HK-2 (cell line): Measurements from ENCODE around the gene KCTD17.

Experiments
- DNase-seq: peaks from one replicate; pipeline ENCODE4 v3.0.0-alpha.2; 2018; ENCODE audit not compliant: unreplicated experiment

The KCTD17 gene, protein sequence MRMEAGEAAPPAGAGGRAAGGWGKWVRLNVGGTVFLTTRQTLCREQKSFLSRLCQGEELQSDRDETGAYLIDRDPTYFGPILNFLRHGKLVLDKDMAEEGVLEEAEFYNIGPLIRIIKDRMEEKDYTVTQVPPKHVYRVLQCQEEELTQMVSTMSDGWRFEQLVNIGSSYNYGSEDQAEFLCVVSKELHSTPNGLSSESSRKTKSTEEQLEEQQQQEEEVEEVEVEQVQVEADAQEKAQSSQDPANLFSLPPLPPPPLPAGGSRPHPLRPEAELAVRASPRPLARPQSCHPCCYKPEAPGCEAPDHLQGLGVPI

DNA sequence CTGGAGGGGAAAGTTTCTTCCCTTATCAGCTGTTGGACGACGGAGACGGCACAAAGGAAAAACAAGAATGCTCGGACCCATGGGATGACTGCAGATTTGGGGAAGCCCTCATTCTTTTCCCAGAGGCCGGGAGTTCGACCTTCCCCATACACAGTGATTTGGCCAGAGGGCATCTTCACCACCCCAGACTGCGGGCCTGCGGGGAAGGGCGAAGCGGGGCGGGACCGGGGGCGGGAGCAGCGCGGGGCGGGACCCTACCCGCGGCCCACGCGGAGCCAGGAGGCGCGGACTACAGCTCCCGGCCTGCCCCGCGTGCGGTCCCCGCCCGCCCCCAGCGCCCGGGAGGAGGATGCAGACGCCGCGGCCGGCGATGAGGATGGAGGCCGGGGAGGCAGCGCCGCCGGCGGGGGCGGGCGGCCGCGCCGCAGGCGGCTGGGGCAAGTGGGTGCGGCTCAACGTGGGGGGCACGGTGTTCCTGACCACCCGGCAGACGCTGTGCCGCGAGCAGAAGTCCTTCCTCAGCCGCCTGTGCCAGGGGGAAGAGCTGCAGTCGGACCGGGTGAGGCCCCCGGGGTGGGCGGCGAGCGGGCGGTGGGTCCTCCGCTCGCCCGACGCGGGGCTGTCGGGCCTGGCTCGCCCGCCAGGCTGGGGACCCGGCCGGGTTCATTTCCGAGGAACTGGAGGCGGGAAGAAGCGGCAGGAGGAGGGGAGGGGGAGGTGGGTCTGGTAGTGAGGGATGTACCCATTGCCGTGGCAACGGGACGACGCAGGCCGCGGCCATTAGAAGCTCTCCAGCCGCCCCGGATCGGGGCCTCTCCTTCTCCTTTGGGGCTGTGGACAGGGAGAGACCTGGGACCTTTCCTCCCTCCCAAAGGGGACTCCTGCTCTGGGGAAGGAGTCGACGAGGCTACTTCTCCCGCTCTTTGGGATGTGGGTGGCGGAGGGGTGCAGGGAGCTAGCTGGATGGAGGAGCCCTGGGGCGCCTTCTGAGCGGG lies at the start of gene KCTD17:
Gene KCTD17 (plus strand): TSS at position 352 of the 995 bp plus-strand sequence. CDS start 19 bp downstream, at position 371.
- peak; percentile 64 for DNase-seq

DNA sequence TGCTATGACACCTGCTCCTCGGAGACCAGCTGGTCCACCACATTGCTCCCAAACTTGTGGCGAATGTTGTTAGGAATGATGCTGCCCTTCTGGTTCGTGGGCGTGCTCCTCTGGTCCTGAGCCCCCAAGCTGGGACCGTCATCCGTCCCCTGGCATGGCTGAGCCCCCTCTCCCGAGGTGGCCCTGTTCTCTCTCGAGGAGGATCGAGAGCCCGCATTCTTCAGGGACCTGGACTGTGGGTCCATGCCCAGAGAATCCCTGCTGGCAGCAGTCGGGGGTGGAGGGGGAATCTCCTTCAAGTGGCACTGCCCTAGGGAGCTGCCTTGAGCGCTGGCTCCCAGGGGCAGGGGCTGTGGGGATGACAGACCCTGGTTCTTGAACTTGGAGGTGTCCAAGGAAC lies 49.7 kb upstream of the KCTD17 start:
- DNase-seq, result no peak

DNA sequence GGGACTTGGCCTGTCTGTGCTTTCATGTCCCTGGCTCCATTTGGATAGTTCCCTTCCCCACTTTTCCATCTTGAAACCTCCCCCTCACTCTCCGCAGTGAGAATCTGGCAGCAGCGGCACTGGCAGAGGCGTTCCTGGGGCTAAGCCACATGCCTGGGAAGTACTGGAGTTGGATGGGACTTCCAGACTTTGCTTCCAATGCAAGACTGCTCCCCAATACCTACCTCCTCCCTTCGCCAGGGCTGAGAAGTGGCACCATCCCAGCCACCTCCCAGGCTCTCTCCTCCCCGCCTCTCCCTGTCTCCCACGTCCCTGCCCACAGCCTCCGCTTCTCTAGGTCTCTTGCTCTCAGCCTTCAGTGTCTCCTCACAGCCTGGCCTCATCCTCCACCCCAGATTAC lies 48.9 kb upstream of the KCTD17 start:
- no peak for DNase-seq

DNA sequence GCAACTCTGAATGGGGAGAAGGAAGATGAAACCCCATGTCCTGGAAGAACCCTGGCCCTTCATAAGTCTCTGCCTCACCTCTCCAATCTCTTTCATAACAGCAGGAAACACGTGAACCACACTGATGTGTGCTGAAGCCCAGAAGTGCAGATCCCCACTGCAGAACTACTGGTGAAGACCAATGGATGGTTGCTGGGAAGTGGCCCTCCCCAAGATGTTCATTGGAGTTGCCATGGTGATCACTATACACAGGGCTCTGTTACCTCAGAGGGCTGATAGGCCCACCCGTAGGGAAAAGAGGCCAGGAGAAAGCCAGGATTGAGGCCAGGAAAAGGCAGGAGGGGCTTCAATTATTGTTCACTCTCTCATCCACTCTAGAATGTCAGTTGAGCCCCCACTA lies 43.9 kb upstream of the KCTD17 start:
- DNase-seq, result no peak

DNA sequence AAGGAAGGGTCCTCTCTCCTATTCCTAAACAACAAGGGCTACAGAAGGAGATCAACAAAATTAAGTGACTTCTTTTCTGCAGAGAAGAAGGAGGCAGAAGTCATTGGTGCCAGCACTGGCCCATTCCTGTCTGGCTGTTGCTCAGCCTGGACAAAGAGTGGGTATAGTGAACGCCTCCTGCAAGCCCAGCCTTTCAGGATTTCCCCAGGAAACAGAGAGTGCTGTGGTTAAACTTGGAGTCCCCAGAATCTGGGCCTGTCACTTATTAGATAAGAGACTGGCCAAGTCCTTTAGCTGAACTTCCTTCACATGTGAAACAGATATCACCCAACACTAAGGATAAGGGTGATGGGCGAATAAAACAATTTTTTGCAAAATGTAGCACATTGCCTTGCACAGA lies 43.2 kb upstream of the KCTD17 start:
- DNase-seq, result no peak

DNA sequence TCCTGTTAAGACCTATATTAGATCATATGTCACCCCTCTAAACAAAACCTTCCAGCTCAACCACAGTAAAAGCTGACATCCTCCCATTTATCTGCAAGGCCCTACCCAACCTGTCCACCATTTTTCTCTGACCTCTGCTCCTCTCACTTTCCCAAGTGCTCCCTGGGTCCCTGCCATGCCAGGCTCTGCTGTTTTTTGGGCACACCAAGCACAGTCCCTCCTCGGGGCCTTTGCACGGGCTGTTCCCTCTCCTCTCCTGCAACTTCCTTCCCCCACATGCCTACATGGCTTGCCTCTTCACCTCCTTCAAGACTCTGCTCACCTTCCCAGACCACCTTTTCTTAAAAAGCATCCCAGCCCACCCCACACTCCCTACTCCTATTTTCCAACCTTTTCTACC lies 42.1 kb upstream of the KCTD17 start:
- no peak for DNase-seq

DNA sequence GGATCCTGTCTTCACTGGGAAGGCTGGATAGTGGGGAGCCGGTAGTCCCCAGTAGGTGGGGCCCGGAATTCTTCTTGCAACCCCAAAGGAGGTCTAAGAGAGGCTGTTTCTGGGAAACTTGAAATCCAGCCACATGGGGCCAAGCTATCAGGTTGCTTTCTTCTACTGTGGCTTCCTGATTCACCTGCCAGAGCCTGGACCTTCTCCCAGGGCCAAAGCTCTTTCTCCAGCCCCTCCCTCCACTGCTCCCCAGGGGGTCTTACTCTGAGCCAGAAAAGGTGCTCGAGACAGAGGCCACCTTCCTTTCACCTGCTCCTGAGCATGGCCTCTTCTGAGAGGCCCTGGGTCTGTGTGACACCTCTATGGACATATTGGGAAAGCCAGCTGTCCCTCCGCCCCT lies 41.4 kb upstream of the KCTD17 start:
- no peak for DNase-seq

DNA sequence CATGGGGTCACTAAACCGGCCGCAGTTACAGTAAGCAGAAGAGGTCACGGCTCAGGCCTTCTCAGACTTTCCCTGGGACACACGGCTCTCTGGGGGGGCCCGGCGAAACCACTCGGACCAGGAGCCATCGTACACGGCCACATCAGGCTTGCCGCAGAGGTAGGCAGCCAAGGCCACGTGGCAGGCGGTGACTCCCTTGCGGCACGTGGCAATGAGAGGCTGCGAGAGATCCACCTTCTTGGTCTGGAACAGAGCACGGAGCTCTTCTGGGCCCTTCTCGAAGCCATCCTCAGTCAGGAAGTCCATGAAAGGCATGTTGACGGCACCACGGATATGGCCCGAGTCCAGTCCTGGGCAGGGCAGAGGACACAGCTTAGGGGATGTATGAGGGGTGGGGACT lies 40.6 kb upstream of the KCTD17 start:
- no peak for DNase-seq

DNA sequence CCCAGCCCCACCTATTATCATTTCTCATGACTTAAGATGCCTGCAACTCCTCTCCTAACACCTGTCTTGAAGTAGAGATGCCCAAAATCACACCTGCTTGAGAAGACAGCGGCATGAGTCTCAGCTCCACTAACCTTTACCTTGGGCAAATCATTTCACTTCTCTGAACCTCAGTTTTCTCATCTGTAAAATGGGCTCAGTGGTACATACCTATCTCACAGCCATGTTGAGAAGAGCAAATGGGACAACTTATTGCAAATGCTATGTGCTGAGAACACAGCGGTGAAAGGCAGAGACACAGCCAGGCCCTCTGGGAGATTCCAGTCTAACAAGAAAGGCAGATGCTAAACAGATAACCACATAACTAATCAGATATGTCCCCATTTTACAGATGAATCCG lies 40.1 kb upstream of the KCTD17 start:
- no peak for DNase-seq

DNA sequence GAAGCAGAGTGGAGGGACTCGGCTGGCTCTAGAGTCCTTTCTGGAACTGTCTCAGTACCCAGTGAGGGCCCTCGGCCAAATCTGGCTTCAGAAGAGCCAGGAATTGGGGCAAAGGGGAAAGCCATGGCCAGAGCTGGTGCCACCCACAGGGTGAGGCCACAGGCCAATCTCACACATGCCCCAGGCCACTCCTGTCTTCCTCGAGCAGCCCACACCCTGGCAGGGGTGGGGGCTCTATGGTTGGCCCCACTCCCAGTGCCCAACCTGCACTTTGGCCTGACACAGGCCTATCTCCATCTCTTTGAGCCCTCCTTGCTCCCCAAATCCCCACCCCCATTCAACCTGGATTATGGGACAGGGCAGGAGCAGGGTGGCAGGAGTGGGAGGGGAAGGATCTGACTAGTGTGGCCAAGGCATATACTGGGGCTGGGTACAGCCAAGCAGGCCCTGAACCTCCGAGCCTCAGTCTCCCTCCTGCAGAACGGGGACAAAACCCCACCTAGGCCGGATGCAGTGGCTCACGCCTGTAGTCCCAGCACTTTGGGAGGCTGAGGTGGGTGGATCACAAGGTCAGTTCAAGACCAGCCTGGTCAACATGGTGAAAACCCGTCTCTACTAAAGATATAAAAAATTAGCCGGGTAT lies 39.2 kb upstream of the KCTD17 start:
- DNase-seq, result no peak

DNA sequence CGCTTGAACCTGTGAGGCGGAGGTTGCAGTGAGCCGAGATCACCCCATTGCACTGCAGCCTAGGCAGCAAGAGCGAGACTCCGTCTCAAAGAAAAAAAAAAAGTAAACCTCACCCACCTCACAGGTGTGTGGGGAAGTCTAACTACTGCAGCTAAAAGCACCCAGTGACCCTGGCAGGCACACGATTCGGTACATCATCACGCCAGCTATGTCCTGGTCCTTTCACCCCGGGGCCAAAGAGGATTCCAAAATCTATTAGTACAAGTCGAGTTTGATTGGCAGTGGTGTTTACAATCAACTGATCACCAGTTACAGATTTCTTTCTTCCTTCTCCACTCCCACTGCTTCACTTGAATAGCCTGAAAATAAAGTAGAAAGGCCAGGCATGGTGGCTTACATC lies 38.6 kb upstream of the KCTD17 start:
- DNase-seq, result no peak

DNA sequence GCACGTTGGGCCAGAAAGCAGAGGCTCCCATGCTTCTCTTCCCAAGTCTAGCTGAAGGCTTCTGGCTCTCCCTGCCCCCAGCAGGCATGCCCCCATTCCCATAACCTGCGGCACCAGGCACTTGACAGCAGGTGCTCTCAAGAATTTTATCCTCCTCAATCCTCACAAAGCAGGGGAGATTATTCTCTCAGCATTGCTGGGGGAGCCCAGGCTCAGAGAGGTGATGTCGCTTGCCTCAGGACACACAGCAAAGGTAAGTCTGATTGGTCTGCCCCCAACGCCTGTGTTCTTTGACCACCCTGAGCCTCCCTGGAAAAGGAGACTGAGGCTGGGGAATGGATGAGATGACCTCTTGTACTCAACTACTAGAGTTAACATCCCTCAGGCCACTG lies 37.1 kb upstream of the KCTD17 start:
- no peak for DNase-seq

DNA sequence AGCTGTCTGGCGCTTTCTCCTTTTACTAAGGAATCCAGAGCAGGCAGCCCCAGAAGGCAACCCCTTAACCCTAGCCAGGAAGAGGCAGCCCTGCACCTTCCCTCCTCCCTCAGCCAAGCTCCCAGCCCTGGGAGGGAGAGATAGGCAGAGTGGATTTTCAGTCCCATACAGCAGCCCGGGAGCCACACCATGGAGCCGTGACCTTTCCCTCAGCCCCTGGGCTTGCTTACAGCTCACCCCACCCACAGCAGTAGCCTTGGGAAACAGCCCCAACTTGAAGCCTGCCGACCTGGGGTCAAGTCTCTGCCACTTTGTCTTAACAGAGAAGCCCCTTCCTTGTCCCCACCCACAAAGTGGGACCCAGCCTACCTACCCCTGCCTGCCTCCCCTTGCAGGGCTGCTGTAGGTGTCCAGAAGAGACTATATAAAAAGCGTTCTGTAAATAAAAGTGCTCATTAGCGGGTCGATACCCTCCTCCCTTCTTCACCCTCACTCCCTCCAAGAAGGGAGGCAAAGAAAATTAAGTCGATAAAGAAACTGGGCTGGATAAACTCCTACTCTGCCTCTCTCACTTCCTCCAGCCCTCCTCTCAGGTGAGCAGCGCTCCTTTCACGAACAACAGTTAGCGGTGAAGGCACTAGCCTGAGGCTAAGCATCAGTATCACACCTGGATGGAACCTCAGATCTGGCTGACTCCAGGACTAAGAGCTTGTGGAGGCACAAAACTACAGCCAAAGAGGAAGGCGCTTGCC lies 36.5 kb upstream of the KCTD17 start:
- DNase-seq, result no peak

DNA sequence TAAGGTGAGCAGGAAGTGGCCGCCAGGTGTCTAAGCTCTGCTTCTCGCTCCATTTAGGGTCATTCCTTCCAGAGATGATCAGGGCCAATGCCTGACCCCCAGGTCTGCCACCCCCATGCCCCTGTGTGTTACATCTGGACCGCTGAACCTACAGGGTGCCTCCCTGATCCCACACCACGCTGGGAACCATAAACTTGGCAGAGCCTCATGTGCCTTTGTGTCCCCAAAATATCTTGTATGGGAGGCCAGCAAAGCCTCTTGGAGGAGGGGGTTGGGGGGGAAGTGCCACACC lies 36.0 kb upstream of the KCTD17 start:
- no peak for DNase-seq

DNA sequence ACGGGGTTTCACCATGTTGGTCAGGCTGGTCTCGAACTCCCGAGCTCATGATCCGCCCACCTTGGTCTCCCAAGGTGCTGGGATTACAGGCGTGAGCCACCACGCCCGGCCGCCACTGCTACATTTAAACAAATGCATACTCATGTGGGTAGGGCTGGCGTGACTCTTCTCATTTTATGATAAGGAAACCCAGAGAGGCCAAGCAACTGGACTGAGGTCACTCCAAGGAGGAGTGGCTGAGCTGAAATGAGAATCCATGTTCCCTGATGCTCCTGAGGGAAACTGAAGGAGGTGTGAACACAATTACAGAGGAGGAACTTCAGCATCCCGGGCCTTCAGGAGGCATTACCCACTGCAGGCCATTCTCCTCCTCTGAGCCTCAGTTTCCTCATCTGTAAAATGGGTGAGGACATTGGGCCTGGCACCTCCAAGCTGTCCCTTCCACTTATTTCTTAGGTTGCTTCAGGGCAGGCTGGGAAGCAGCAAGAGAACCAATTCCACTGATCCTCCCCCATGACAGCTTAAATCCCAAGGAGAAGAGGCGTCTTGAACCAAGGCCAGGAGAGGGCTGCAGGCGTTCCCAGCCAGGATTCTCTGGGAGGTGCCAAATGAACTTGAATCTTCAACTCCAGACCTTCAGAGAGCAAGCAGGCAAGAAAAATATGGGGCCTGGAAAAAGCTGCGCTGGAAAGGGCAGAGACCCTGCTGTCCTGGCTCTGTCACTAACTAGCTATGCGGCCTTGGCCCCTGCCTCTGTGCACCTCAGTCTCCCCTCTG lies 35.2 kb upstream of the KCTD17 start:
- DNase-seq, result no peak

DNA sequence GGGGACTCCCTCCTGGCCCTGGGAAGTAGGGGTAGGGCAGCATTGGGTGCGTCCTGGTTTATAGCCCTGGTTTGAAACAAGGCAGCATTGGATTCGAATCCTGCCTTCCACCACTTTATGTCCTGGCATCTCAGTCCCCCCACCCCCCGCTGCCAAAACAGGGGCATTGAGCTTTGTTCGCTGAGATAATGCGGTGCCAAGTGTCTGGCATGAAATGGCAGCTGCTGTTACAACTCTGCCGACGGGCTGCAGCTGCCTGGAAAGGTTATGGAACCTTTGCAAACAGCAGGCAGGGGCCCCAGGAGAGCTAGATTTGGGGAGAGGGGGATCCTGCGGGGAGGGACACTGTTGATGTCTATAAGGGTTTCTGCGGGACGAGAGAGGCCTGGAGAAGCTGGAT lies 34.2 kb upstream of the KCTD17 start:
- DNase-seq, result no peak

DNA sequence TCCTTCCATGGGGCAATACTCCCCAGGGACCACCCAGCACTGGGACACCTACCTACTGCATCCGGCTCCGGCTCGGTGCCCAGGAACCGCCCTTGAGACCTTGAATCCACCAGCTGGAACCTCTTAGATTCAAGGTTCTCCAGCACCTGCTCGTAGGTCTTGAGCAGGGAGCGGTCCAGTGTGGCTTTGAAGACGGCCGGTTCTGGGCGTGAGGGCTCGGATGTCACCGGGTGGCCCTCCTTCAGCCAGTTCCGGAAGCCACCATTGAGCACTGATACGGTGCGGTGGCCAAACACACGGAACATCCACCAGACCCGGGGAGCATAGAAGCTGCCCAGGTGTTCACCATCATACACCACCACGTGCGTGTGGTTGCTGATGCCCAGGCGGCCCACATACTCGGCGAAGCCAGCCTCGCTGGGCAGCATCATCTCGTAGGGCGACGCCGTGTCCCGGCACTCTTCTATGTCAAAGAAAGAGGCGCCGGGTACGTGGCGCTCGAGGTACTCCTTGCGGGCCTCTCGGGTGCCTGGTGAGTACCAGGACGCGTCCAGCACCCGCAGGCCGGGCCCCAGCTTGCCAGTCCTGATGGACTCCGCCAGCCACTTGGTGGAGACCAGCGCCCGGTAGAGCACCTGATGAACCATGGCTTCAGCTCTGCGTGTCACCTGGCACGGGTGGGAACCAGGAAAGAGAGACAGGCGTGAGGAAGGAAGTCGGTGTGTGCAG lies 33.3 kb upstream of the KCTD17 start:
- no peak for DNase-seq

DNA sequence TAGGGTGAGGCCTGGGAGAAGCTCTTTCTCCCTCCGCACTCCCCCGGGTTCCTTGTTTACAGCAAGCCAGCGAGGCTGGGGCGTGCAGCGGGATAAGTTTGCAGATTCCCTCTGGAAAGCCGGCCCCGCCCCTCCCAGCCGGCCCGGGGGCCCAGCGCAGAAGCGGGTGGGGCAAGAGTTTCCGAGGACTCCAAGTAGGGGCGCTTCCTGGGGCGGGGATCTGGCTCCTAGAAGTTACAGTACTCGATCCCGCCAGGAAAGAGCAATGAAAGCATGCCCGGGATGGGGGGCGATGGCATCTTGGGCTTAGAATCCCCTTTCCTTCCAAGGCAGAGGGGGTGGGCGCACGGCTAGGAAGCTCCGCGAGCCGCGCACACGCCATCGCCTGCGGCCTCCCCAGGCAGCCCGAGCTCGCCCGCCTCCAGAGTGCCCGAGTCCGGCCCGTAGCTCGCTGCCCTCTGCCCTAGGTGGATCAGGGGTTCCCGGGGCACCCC lies 32.7 kb upstream of the KCTD17 start:
- peak; percentile 37 for DNase-seq

DNA sequence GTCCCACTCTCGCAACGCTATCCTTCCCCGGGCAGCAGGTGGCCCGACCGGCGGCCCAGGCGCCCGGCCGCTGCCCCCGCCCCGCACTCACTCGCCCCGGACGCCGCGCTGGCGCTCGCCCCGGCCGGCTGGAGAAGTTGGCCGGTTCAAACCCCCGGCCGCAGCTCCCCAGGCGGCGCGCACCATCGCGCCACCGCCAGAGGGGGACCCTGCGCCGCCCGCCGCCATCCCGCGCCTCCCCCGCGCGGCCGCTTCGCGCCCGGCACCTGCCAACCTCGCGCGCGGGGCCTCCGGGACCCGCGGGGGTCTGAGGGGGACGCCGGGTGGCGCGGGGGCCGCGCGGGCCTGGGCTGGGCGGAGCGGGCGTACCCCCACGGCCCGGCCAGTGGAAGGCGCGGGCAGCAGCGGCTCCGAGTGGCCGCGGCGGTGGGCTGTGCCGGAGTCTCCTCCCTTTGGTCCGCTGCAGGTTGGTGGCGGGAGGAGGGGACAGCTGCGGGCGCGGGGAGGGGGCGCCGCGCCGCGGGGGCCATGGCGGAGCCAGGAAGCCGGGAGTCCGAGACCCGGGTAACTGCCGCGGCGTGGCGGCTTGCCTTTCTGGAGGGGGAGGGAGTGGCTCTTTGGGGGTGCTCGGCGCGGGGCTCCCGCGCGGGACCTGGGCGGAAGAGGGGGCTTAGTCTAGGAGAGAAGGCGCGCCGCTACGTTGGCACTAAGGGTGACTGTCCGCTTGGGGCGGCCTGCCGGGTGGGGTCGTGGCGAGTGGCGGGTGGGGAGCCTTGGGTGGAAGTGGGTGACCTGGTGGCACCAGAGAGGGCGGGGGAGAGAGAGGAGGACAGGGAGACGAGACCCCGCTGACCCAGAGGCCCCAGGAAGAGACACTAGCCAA lies 32.0 kb upstream of the KCTD17 start, which contains the start of the genes MPST and TST:
Gene MPST (plus strand): TSS at position 434 of the 883 bp plus-strand sequence. CDS start 95 bp downstream, at position 529.
Gene TST (minus strand): TSS at position 139 of the 883 bp plus-strand sequence. CDS start 715 bp downstream, outside the sequence.
- DNase-seq, result peak; percentile 60
